RPMI8226 (cell line): ENCODE data around the gene PTMS.
"Not testable (repeated sequence)": the region's sequence is repeated elsewhere in the genome, so short reads cannot be mapped to it uniquely, and the experiment has no call there.

Experiments used
- DNase-seq: peaks from one replicate; pipeline ENCODE4 v3.0.0-alpha.2; 2015

PTMS gene, protein sequence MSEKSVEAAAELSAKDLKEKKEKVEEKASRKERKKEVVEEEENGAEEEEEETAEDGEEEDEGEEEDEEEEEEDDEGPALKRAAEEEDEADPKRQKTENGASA

DNA sequence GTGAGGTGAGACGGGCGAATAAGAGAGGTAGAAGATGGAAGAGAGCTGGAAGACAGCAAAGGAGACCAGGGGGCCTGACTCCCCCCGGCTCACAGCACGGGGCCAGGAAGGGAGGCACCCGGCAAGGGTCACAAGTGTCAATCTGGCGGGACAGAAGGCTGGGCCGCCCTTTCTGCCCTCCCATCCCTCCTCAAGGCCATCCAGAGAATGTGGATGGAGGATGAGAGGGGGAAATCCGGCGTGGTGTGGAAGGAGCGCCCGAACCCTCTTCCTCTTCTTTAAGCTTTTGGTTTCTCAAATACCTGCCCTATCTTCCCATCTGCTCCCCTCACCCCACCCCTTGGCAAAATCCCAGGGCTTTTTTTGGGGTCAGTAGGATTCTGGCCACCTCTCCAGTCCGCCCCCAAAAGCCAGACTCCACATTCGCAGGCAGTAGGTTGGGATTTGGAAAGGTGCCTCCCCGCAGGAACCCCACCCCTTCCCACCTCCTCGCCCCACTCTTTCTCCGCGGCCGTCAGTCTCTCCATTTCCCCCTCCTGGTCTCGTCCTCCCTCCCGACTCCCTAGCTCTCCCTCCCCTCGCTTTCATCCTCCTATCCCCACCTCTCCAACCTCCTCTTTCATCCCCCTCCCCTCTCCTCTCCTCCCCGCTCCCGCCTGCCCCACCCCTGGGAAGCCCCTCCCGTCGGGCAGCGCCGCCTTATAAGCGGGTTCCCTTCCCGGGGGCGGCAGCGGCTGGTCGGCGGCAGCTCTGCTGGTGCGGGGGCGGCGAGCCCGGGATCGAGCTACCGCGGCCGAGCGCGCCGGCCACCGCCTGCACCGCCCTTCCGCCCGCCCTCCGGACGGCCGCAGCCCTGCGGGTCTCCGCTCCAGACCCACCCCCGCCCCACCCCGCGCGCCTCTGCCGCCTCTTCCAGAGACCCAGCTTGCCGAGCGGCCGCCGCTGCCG is at the start of gene PTMS:
Gene PTMS (plus strand): TSS at position 730 of the 948 bp plus-strand sequence. CDS start 343 bp downstream, outside the sequence.
- DNase-seq = peak; percentile 30

DNA sequence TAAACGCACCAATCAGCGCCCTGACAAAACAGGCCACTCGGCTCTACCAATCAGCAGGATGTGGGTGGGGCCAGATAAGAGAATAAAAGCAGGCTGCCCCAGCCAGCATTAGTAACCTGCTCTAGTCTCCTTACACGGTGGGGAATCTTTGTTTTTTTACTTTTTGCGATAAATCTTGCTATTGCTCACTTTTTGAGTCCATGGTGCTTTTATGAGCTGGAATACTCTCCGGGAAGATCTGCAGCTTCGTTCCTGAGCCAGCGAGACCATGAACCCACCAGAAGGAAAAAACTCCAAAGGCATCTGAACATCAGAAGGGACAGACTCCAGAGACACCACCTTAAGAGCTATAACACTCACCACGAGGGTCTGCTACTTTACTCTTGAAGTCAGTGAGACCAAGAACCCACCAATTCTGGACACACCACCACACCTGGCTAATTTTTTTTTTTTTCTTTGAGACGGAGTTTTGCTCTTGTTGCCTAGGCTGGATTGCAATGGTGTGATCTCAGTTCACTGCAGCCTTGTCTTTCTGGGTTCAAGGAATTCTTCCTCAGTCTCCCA is 49.2 kb upstream of the PTMS start:
- DNase-seq = no peak

DNA sequence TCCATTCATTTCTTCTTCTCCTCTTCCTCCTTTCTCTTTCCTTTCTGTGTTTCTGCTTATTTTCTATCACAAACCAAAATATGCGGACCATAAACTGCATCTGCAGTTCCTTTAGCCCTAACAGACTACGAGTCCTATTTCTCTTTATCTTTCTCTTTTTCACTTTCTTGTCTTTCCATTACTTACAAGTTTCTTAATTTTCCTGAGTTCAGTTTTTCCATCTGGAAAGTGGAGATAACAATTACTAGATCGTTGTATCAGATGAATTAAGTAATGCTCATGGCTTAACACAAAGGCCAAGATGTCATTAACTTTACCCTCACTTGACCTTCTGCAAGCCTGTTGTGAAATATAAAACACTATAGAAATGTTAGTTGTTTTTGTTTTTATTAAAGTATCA is 43.3 kb upstream of the PTMS start:
- DNase-seq = no peak

DNA sequence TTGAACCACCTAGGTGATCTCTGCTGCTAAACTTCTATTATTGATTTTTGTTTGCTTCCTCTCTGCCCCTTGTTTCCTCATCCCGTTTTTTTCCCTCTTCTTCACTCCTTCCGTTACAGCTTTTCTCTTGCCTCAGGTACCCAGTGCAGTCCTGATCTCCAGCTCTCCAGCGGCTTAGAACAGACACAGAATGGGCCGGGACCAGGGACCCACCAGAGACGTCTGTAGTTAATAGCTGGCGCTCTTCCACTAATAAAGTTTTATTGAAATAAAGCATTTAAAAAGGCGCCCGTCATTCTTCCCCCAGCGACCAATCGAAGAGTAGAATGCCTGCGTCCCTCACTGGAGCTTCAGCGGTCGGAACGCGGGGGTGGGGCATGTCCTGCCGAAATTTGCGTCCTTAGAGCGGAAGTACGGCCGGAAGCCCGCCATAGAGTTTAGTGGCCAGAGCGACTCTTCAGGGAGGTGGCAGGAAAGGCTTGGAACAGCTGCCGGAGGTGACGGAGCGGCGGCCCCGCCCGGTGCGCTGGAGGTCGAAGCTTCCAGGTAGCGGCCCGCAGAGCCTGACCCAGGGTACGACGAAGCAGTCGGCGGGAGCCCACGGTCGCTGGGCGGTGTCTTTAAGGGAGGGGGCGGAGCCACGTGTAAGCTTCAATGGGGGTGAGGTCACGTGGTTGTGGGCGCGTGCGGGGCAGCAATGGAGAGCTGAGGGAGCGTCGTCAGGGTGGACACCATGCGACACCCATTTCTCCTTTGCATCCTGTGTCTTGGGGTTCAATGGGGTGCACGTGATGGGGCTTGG is 42.4 kb upstream of the PTMS start, which contains the start of gene COPS7A:
Gene COPS7A (plus strand): TSS at position 440 of the 802 bp plus-strand sequence. CDS start 611 bp downstream, outside the sequence.
- DNase-seq = peak; percentile 100

DNA sequence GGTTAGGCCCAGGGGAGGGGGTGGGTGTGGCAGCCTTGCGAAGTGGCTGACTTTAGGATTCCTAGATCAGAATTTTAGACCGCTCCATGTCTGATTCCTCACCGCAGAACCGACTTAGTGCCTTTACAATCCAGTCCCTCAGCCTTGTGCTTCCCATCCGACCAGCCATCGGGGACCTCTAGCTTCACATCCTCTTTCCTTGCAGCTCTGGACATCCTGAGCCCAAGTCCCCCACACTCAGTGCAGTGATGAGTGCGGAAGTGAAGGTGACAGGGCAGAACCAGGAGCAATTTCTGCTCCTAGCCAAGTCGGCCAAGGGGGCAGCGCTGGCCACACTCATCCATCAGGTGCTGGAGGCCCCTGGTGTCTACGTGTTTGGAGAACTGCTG is 41.8 kb upstream of the PTMS start:
- peak; percentile 66 for DNase-seq

DNA sequence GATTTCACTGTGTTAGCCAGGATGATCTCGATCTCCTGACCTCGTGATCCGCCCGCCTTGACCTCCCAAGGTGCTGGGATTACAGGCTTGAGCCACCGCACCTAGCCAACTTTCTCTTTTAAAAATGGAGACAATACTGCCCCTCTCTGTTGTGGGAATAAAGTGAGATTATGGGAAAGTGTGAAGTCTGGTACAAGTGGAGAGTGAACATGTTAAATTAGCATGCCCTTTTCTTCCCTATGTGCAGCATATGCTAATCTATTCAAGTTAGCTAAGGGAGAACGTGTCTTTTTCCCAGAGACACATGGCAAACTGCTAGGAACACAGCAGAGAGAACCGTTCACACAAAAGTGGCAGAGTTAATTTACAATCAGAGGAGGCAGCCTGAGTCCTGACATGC is 40.8 kb upstream of the PTMS start:
- no peak for DNase-seq

DNA sequence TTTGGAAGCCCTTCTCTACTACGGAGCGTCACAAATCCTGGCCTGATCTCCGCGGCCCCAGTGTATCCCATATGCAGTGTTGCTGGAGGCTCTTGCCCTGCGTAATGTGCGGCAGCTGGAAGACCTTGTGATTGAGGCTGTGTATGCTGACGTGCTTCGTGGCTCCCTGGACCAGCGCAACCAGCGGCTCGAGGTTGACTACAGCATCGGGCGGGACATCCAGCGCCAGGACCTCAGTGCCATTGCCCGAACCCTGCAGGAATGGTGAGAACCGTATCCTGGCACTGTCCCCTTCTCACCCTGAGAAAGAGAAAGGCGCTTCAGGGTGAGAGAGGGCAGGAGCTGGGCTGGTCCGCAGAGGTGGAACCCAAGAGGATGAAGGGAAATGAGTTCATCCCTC is 37.0 kb upstream of the PTMS start:
- no peak for DNase-seq

DNA sequence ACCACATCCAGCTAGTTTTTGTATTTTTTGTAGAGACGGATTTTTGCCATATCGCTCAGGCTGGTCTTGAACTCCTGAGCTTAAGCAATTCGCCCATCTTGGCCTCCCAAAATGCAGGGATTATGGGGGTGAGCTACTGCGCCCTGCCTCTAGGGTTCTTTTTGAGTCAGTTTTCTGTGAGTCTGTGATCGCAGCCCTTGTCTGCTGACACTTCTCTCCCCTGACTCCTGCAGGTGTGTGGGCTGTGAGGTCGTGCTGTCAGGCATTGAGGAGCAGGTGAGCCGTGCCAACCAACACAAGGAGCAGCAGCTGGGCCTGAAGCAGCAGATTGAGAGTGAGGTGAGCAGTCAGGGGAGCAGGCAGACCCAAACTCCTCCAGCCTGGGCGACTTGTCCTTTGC is 36.0 kb upstream of the PTMS start:
- no peak for DNase-seq

DNA sequence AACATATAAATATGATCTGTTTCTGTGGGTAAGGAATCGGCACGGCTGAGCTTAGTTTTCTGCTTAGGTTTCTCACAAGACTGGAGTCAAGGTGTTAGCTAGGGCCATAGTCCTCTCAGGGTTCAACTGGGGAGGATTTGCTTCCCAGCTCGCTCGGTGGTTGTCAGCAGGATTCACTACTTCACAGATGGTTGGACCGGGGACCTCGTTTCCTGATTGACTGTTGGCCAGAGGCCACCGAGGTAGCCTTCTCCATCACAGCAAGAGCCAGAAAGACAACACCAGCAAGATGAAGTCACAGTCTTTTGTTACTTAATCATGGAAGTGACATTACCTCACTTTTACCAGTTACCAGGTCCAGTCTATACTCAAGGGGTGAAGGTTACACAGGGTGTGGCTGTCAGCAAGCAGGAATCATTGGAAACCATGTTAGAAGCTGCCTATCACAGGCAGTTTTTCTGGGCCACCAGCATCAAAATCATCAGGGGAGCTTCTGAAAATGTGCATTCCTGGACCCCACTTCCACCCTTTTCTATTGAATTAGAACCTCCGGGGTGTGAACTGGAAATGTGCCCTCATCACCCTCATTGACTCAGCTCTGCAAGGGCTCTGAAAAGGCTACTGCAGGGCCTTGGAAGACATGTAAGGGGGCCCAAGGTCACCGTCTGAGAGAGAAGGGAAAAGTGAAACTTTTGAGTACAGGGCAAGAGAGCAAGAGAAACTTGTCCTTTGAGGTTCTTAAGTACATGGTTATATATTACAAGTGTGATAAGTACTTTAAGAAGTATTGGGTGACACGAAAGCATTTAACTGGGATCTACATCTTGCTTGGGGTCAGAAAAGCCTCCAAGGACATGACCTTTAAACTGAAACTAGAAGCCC is 31.4 kb upstream of the PTMS start:
- DNase-seq = no peak

DNA sequence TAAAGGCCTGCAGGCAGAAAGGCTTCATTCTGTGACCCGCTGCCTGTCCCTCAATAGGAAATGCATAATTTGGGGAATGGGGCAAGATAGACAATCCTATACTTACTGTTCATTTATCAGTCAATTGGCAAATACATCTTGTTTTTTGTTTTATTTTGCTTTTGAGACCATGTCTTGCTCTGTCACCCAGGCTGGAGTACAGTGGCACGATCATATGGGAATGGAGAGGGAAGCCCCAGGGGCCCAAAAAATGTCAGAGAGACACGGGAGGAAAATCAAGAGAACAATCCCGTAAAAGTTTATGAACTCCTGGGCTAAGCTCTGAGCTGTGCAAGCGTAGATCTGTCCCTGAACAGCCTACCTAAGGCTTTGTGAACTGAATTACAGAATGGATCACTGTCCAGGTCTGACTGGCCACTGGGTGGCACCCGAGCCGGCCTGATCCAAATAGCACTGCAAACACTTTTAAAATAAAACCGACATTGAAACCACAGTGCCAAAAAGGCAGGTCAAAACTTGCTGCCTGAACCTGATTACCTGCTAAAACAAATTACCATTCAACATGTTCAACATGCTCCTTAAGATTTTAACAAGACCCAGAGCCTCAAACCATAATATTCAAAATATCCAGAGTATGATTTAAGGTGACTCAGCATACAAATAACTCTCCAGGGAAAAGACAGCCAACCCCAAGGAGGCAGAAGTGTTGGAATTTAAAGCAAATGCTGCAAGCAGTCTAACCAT is 30.5 kb upstream of the PTMS start:
- DNase-seq = peak; percentile 74

DNA sequence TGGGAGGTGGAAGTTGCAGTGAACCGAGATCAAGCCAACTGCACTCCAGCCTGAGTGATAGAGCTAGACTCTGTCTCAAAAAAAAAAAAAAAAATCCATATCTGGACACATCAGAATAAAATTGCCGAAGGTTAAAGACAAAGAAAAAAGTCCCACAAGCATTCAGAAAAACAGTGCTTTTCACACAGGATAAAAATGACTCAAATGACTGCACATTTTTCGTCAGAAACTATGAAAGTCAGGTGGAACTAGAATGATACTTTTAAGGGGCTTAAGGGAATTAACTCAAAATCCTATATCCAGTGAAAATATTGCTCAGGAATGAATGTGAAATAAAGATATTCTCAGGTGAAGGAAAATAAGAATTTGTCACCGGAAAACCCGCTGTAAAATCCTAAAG is 29.4 kb upstream of the PTMS start:
- DNase-seq = no peak

DNA sequence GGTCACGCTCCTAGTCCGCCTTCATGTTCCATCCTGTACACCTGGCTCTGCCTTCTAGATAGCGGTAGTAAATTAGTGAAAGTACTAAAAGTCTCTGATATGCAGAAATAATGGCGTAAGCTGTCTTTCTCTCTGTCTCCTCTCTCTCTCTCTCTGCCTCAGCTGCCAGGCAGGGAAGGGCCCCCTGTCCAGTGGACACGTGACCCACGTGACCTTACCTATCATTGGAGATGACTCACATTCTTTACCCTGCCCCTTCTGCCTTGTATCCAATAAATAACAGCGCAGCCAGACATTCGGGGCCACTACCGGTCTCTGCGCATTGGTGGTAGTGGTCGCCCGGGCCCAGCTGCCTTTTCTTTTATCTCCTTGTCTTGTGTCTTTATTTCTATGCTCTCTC is 24.1 kb upstream of the PTMS start:
- DNase-seq = not testable (repeated sequence)

DNA sequence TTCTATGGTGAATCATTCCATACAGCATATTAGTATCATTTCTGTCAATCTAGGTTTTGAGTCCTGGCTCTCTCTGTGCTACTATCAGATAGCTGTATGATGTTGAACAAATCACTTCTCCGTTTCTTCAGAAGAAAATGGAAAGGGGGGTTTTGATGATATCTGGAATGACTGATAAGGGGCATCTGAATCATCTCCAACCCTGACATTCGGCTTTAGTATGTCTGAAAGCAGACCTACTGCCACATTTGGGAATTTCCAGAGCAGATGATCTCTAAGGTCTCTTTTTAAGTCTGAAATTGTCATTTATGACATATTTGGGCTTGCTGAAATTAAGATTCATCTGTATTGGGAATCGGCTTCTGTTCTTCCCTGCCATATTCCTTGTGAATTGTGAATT is 23.3 kb upstream of the PTMS start:
- DNase-seq = no peak

DNA sequence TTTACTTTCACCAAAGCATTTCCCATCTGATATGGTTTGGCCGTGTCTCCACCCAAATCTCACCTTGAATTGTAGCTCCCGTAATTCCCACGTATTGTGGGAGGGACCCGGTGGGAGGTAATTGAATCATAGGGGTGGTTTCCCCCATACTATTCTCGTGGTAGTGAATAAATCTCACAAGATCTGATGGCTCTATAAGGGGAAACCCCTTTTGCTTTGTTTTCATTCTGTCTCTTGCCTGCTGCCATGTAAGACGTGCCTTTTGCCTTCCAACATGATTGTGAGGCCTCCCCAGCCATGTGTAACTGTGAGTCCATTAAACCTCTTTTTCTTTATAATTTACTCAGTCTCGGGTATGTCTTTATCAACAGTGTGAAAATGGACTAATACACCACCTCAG is 22.9 kb upstream of the PTMS start:
- not testable (repeated sequence) for DNase-seq

DNA sequence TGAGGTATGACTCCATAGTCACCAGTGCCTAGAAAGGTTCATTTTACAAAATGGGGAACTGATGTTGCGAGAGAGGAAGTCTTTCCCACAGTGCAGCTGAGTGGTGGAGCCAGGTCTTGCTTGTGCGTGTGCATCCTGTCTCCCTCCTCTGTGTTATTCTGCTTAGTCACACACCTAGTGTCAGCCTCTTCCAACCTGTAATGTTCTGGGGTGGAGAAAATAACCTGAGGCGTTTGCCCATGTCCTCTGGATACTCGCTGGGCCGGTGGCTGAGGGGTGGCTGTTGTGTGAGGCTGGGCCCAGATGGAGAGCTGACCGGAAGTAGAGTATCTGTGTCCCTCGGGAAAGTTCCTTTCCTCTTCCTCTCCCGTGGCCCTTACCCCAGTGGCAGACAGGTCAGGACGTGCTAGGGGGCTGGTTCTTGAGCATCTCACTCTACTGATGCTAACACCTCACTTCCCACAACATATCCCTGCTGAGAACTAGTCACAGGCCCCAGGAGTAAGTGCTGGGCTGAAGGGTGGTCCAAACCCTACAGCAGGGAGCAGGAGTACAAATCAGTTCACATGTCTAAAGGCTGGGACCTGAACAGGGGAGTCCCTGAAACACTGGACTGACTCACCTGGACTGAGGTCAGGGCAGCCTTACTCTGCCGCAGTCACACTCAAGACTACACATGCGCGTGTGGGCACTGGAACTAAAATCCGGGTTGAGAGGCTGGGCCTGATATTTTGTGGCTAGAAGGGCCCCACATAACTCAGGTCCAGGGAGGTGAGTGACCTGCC is 20.2 kb upstream of the PTMS start:
- DNase-seq = peak; percentile 49

DNA sequence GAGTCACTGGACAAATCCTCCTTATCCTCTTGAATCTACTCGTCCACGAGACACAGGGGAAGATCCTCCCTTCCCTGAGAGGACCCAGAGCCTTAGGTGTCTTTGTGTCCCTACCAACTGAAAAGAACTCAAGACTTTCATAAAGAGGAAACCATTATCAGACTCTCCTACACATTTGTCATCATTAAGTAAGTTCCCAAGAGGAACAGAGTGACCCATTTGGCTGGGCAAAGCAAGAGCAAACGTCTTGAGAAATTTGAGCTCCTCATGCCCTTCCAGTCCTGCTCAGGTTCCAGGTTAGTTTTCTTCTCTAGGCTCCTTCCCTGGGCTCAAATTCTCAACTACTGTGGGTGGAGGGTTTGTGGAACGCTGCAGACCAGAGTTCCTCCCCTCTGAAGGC is 18.9 kb upstream of the PTMS start:
- no peak for DNase-seq

DNA sequence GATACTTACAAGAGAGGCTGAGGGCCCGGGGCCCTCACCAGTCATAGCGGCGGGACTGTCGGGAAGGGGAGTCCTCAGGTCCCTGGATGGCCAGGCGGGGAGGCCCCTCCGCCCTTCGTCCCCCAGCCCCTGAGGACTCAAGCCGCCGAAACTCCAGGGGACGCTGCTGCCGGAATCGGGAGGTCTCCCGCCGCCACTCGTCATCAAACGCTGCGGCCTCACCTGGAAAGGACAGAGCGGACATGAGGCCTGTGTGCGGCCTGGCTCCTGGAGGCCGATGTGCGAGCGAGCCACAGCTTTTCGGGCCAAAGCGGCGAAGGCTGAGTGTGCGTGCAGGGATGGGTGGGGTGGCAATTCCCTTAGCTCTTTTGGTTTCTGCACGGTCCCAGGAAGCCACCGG is 17.4 kb upstream of the PTMS start:
- DNase-seq = no peak

DNA sequence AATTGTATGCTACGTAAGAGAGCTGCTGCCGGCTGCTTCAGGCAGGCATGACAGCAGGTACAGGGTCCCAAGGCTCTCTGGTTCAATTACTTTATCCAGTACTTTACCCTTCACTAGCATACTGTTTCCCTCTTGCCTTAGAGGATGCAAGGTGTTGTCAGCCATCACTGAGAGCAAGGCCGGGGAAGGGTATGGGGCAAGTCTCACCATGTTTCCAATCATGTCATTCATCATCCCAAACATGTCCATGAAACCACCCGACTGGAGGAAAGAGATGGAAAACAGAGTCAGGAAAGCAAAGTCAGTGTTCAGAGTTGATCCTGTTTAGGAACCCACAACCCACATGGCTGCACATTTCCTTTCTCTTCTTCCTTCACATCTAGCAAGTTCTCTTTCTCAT is 15.7 kb upstream of the PTMS start:
- no peak for DNase-seq

DNA sequence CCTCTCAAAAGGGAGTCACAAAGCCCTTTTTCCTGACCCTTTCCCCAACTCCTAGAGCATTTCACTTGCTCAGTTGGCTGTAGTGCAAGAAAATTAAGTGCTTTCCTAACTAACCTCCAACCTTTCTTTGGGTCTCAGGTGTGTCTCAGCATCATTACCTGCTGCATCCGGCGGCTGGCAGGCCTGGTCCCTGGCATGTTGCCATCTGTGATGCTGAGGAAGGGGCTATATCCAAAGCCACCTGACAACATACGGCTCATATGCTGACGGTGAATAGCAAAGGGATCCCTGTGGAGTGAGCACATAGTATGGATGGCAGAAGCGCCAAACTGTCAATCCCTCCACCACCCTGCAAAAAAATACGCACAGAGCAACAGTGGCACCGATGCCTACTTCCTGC is 14.4 kb upstream of the PTMS start:
- DNase-seq = no peak

DNA sequence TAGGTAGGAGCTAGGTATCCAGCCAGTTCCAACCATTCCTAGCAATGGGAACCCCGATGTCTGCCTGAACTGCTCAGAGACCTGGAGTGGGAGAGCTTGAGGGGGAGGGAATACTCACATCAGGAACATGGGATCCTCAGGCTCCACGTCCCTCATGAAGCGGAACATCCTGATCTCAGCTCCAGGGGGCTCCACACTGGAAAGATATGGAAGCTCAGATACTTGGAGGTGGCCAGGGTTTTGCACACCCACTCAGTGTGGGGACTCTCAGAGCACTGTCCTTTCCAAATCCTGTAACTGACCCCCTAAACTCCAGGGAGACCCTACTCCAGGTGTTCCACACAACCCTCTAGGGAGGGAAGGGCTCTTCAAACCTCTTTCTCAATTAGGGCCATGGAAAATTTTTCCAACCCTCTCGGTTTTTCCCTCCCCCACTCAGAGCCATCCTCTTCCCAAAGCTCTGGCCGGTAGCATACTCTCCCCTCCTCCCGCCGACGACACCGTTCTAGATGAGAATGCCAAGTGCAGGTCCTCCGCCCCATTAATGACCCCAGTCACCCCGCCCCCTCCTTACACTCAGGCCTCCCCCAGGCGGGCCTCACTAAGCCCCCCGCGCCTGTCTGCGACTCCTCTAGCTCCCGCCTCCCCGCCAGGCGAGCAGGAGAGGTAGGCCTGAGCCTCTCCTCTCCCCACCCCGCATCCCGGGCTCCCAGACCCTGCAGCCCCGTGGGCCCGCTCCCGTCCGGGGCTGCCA is 13.8 kb upstream of the PTMS start:
- DNase-seq = peak; percentile 55
